WTC11 (cell line): ENCODE measurements around the gene SPNS2.

ENCODE experiments used
- CREB1 ChIP-seq: sonication (generic); formaldehyde crosslinking; IDR thresholded peaks from 2 replicates; pipeline ENCODE4 v1.8.0; 2023; ENCODE audit warnings: mild to moderate bottlenecking, missing genetic modification reagents
- CTCF ChIP-seq: fragments of 200-600 bp; IDR thresholded peaks from 2 replicates; pipeline ENCODE4 v1.8.0; 2022; ENCODE audit warnings: antibody characterized with exemption
- GTF2I ChIP-seq: fragments of 250-450 bp; sonication (Bioruptor Pico); conservative IDR thresholded peaks from 2 replicates; pipeline ENCODE4 v1.4.0; 2021; ENCODE audit warnings: mild to moderate bottlenecking
- HMGA2 ChIP-seq: fragments of 250-450 bp; sonication (Bioruptor Pico); IDR thresholded peaks from 2 replicates; pipeline ENCODE4 v1.4.0; 2021; ENCODE audit warnings: mild to moderate bottlenecking, moderate library complexity
- JUN ChIP-seq: sonication (generic); formaldehyde crosslinking; IDR thresholded peaks from 2 replicates; pipeline ENCODE4 v1.8.0; 2023; ENCODE audit warnings: mild to moderate bottlenecking, missing genetic modification reagents
- USF2 ChIP-seq: sonication (generic); formaldehyde crosslinking; IDR thresholded peaks from 2 replicates; pipeline ENCODE4 v1.8.1; 2023; ENCODE audit warnings: mild to moderate bottlenecking, missing genetic modification reagents, moderate library complexity
- ZNF281 ChIP-seq: sonication (generic); formaldehyde crosslinking; IDR thresholded peaks from 2 replicates; pipeline ENCODE4 v1.8.0; 2023; ENCODE audit warnings: mild to moderate bottlenecking, missing genetic modification reagents
- ZNF416 ChIP-seq: fragments of 250-450 bp; sonication (Bioruptor Pico); IDR thresholded peaks from 2 replicates; pipeline ENCODE4 v1.9.0; 2021; ENCODE audit warnings: mild to moderate bottlenecking, inconsistent platforms

- no peak for TF ChIP-seq CTCF
- TF ChIP-seq ZNF416 = no peak
- TF ChIP-seq ZNF281 = no peak
- no peak for TF ChIP-seq HMGA2 (CRISPR knock-in tag)
- no peak for TF ChIP-seq CREB1 (CRISPR knock-in tag)
- no peak for TF ChIP-seq JUN (CRISPR knock-in tag)
- TF ChIP-seq USF2 (CRISPR knock-in tag) = no peak
- no peak for TF ChIP-seq GTF2I (CRISPR knock-in tag)
Observed at GRCh38 chr17:4502466-4503154, 3.9 kb downstream of the SPNS2 start.
